Ovary (tissue), 9 donors: ENCODE measurements around the gene PPP1R36. TPM values are rescaled to one million over a fixed set of nuclear protein-coding genes. Genes with fewer than 3 reads are reported as not detected.

Source experiments
- DNase-seq, 5 donors: peaks; one replicate each; pipeline ENCODE4 v3.0.0-alpha.2; 2019 to 2020
- H3K27ac ChIP-seq, 2 donors: fragments of 200-600 bp; one replicate each; pipeline versions ENCODE4 v1.5.1 to v1.8.0; 2019 to 2022
- H3K27me3 ChIP-seq: fragments of 200-600 bp; one replicate; pipeline ENCODE4 v1.8.0; 2022
- H3K36me3 ChIP-seq: fragments of 200-600 bp; sonication (generic); one replicate; pipeline ENCODE4 v1.5.1; 2019
- H3K4me1 ChIP-seq: one replicate; pipeline ENCODE4 v1.8.1; 2013; ENCODE audit warnings: mild to moderate bottlenecking, moderate library complexity; ENCODE audit not compliant: insufficient read depth
- H3K4me3 ChIP-seq: fragments of 200-600 bp; sonication (generic); one replicate; pipeline ENCODE4 v1.5.1; 2017
- H3K9me3 ChIP-seq, 2 donors: fragments of 200-600 bp in 1 of 2; sonication (generic) in 1 of 2; one replicate each; pipeline versions ENCODE4 v1.5.1 to v1.8.1; 2013 to 2019; ENCODE audit warnings: mild to moderate bottlenecking in 1 of 2, moderate library complexity in 1 of 2
- CTCF ChIP-seq, 3 donors: fragments of 450-650 bp in 2 of 3; fragments of 200-600 bp in 1 of 3; IDR thresholded peaks; one replicate each; pipeline versions ENCODE4 v1.5.1 to v1.8.0; 2016 to 2022; ENCODE audit warnings: antibody characterized with exemption in 3 of 3, mild to moderate bottlenecking in 1 of 3
- EP300 ChIP-seq: sonication (generic); formaldehyde crosslinking; IDR thresholded peaks from one replicate; pipeline ENCODE4 v1.6.1; 2017; ENCODE audit warnings: antibody characterized with exemption
- POLR2A ChIP-seq: fragments of 450-650 bp; IDR thresholded peaks from one replicate; pipeline ENCODE4 v1.6.1; 2017; ENCODE audit warnings: antibody characterized with exemption, mild to moderate bottlenecking, moderate library complexity
- WGBS, 3 donors: extraction: QIAGEN DNeasy Blood & Tissue Kit in 1 of 3; methylation state at CpG; one replicate each; pipeline versions ENCODE4 v1.1.5 to v1.1.7; 2013 to 2017; 5-methylcytosine and 5-hydroxymethylcytosine counted together
- intact Hi-C, 4 donors: fragments of 100-400 bp; cut with DNase I; formaldehyde crosslinking; loops; one replicate each; pipeline versions ENCODE4 v1.11.0 to v1.15.1; 2022 to 2023
- polyA plus RNA-seq, 2 donors: library from polyadenylated mRNA; stranded (reverse); fragments of 200-250 nt in 1 of 2; fragments of 350-450 nt in 1 of 2; fragmentation: Illumina TruSeq in 1 of 2; extraction: RNeasy Lipid Tissue Mini Kit (QIAGEN cat#74804) in 1 of 2; gene quantifications; one replicate each; pipeline ENCODE4 v1.2.3, GENCODE V29; 2013 to 2014
- total RNA-seq, 7 donors: library from RNA; depleted of rRNA in 2 of 7; stranded (reverse); fragments of >200 nt in 2 of 7; fragmentation: NEBNext Ultra II Directional in 3 of 7; extraction: Animal tissue kit (Norgen Biotek cat#: 25700) in 3 of 7; gene quantifications; one replicate each; pipeline versions ENCODE4 v1.1.0 to v1.2.4, GENCODE V29; 2016 to 2023
- donor health status: DM: no; HTN: no; CAD: no; lungs with moderate emphysema.
- donor health status: DM: no; HTN: no; CAD: no.
- donor health status: Bipolar disorder and iron deficiency.
- donor health status: DM: yes; HTN: yes; CAD: no.
- donor health status: DM: no; HTN: no; CAD: no.
- donor health status: DM: yes; HTN: yes; CAD: no.

PPP1R36 gene
- total and polyA plus RNA-seq, 9 donors = 0.24 to 6.7 (median 0.48) TPM; not detected in 2

- intact Hi-C loops = no loop called here
- Histone ChIP-seq H3K27ac (no peak overlapping the region), H3K36me3 (no peaks in the 10 kb centered on the region), H3K27me3 (no peaks in the 10 kb centered on the region), H3K4me1 (no peaks in the 10 kb centered on the region), H3K9me3 (no peaks in the 10 kb centered on the region), H3K4me3 (no peak overlapping the region)
- TF ChIP-seq POLR2A = no peak
- TF ChIP-seq EP300 = no peak
- no peak for TF ChIP-seq CTCF (IDR thresholded peaks at IDR 0.05)
- DNase-seq = no peak
- 48 to 68% (median 52%) methylated on average over 2 of the region's 2 CpGs for WGBS, 3 donors
Observed at GRCh38 chr14:64561631-64562030, 11.9 kb downstream of the PPP1R36 start.

GRCh38 chr14:64562436-64562835 is 12.7 kb downstream of the PPP1R36 start:
- H3K4me3 ChIP-seq = no peak overlapping the region
- H3K27me3 ChIP-seq = no peaks in the 10 kb centered on the region
- H3K4me1 ChIP-seq = no peaks in the 10 kb centered on the region
- TF ChIP-seq POLR2A = no peak
- no peak for TF ChIP-seq EP300
- TF ChIP-seq CTCF (IDR thresholded peaks at IDR 0.05) = no peak
- no peaks in the 10 kb centered on the region for H3K9me3 ChIP-seq
- no peak overlapping the region for H3K27ac ChIP-seq
- no peak for DNase-seq
- intact Hi-C loops = no loop called here
- H3K36me3 ChIP-seq = no peaks in the 10 kb centered on the region

DNA sequence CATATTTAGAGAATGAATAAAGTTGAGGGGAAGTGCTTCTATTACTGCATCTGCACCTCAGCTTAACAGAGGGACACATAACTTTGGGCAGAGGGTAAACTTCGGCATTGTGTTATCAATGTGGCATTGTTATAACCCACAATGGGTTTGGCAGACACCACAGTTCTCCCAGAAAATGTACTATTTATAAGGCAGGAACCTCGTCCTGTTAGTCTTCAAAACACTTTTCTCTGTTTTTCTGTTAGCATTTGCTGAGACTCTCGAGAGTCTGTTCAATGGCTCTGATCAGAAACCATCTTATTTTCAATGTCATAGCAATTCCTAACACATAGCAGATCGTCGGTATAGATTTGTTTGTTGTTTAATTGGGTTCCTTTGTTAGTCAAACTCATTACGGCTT is 13.9 kb downstream of the PPP1R36 start:
- H3K27ac ChIP-seq = no peak overlapping the region
- no peaks in the 10 kb centered on the region for H3K36me3 ChIP-seq
- intact Hi-C loops = no loop called here

DNA sequence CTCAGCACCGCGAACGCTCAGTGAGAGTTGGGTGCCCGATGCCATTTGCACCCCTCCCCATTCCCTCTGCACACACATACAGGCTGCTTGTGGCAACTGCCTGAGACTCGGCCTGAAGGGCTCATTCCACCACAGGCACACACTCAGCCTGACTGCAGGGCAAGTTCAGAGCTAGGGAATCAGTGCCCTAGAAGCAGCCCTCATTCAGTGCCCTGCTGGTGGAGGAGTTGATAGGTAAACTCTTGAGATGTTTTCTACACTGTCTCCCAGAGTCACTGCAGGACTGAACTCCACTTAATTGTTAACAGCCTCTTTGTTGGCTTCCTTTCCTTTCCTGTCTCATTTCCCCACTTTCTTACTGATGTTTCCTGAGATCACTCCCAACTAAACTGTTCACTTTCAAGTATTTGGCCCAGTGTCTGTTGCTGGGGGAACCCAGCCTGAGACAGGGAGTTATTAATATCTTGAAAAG is 16.9 kb downstream of the PPP1R36 start:
- Histone ChIP-seq H3K27me3 (no peaks in the 10 kb centered on the region), H3K4me3 (no peak overlapping the region), H3K36me3 (no peaks in the 10 kb centered on the region), H3K9me3 (no peaks in the 10 kb centered on the region), H3K4me1 (peaks cover 1% of the 10 kb centered on the region), H3K27ac (no peak overlapping the region)
- intact Hi-C loops = no loop called here
- WGBS, 3 donors = 82 to 94% (median 85%) methylated on average over 5 of the region's 5 CpGs
- DNase-seq = no peak
- TF ChIP-seq CTCF (IDR thresholded peaks at IDR 0.05) (no peak), EP300 (no peak), POLR2A (no peak)

More for the DNA sequence above, 13.9 kb downstream of the PPP1R36 start:
- Histone ChIP-seq H3K27me3 (no peaks in the 10 kb centered on the region), H3K4me1 (no peaks in the 10 kb centered on the region), H3K4me3 (no peak overlapping the region), H3K9me3 (no peaks in the 10 kb centered on the region)
- no peak for DNase-seq
- WGBS, 3 donors = 80 to 86% (median 83%) methylated on average over 6 of the region's 6 CpGs
- TF ChIP-seq CTCF (IDR thresholded peaks at IDR 0.05) (no peak), POLR2A (no peak), EP300 (no peak)
